Measurements from ENCODE around the gene CD46.

CD46 gene

DNA sequence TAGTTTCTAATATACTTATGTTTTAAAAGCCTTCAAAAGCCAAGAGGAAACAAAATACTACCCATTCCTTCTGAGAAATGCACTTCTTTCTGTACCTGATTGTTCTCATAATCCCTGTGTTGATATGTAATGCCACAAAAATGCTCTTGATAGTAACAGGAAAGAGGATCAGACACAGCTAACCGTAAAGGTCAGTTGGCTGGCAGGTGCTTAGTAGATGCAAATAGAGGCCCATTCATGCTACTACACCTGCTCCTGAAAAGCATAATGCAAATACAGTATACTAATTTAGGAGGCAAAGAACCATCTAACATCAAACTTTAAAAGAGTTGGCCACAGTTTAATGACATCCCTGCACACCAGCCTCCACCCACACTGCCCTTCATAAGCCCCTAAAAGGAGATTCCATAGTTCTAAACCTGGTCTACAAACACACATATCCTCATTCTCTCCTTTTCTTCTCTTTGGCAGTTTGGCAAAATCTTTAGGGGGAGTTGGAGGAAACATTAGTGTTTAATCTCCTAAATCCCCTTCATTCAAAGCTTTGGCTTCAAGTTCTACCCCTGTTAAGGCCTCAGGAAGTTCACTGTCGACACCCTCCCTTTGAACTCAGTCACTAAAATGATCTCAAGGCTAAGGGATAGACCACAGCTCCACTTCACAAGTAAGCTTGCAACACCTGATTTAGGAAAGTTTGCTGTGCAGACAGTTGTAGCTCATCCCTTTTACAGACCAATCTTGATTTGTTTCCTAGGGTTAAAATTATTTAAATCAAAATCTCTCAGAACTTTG lies 2.9 kb upstream of the CD46 start:
- peak overlapping the region; percentile 98 for H3K27ac ChIP-seq
- TF ChIP-seq, protein P1, sequence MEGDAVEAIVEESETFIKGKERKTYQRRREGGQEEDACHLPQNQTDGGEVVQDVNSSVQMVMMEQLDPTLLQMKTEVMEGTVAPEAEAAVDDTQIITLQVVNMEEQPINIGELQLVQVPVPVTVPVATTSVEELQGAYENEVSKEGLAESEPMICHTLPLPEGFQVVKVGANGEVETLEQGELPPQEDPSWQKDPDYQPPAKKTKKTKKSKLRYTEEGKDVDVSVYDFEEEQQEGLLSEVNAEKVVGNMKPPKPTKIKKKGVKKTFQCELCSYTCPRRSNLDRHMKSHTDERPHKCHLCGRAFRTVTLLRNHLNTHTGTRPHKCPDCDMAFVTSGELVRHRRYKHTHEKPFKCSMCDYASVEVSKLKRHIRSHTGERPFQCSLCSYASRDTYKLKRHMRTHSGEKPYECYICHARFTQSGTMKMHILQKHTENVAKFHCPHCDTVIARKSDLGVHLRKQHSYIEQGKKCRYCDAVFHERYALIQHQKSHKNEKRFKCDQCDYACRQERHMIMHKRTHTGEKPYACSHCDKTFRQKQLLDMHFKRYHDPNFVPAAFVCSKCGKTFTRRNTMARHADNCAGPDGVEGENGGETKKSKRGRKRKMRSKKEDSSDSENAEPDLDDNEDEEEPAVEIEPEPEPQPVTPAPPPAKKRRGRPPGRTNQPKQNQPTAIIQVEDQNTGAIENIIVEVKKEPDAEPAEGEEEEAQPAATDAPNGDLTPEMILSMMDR (conservative IDR thresholded peaks at IDR 0.05), result no peak

DNA sequence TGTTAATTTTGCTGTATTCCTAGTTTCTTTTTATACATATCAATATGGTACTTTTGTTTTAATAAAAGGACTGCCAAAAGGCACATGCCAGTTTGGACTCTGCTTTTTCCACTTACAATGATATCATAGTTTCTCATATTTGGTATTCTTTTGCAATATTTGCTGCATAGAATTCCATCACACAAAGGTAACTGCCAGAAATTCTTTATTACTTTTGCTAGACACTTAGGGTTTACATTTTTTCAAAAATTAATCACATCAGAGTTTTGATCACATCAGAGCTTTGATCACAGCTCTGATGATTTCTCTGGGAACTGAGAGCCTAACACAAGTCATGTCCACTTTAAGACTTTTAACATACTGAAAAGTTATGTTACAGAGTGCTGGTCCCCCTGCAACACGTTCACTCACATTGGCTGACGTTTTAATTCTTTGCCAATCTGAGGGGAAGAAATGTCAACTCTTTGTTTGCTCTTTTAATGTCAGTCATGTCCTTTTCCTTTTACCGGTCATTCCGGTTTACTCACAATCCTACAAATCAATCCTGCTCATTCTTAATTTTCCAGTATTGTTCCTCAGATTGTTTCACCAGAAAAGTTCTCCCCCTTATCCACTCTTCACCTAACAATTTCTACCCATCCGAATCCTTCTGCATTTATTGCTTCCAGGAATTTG lies 1.1 kb upstream of the CD46 start:
- peak overlapping the region; percentile 98 for H3K27ac ChIP-seq
- TF ChIP-seq, protein P1 (conservative IDR thresholded peaks at IDR 0.05), result no peak

DNA sequence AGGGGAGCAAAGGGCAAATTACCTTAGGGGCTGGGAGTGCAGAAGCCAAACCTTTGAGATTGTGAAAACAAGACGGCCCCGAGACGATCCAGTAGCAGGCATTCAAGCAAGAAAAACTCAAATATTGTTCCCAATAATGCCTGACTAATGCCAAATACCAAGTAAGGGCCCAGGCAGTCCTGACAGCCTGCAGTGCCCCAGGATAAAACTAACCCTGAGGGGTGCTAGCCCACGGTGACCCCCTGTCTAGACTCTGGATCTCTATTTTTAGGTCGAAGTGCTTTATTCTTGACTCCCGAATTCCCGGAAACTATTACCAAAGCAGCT lies 428 bp upstream of the CD46 start:
- H3K27ac ChIP-seq, result peak overlapping the region; percentile 98

DNA sequence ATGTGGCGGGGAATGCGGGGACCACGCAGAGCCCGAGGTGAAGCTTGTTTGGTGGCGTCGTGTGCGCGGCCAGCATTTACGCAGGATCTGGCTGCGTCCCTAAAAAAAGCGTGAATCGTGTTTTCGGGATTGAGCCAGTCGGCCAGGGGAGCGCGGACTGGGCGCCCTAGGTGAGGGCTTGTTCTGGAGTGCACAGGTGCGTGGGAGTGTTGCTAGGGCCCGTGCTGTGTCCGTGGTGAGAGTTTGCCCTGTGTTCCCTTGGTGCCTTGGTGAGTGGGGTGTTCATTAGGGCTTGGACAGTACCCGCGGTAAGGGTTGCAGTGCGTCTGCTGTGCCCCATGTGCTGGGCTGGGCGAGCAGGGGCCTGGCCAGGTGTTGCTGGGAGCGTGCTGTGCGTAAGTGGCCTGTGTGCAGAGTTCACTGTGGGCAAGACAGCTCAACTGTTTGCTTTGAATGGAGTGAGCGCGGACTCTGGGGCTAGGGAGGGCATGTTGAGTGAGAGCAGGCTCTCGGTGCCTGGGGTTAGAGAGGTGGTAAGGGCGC lies 673 bp downstream of the CD46 start:
- TF ChIP-seq, protein P1 (conservative IDR thresholded peaks at IDR 0.05), result no peak
- H3K27ac ChIP-seq, result peak overlapping the region; percentile 98

DNA sequence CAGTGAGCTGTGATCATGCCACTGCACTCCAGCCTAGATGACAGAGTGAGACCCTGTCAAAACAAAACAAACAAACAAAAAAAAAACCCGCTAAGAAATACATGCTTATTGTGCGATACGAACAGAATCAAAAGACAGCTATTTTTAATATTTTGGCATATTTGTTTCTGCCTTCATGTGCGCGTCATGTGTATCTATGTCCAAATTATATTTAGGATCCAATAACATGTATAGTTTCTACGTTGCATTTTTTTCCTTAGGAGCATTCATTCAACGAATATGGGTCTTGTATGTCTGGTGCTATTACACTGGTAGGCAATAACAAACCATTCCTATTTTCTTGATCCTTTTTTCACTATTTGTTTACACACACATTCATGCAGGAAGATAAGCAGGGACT lies 1.8 kb downstream of the CD46 start:
- TF ChIP-seq, protein P1 (conservative IDR thresholded peaks at IDR 0.05), result no peak

DNA sequence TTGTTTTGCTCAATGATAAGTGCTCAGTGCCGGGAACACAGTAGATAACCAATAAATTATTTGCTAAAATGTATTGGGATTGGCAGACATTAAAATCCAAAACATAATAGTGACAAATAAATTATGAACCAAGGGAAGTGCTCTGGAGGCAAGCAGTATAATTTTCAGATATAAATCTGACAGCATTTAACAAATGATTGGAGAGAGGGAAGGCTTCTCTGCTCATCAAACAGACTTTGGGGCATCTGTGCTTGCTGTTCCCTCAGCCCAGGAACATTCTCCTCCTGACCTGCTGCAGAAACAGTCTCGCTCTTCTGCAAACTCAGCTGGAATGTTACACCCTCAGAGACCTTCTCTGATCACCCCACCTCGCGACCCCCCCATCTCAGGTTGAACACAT lies 2.2 kb downstream of the CD46 start:
- peak overlapping the region; percentile 98 for H3K27ac ChIP-seq
- TF ChIP-seq, protein P1 (conservative IDR thresholded peaks at IDR 0.05), result no peak

More for the DNA sequence above, 1.8 kb downstream of the CD46 start:
- peak overlapping the region; percentile 98 for H3K27ac ChIP-seq

DNA sequence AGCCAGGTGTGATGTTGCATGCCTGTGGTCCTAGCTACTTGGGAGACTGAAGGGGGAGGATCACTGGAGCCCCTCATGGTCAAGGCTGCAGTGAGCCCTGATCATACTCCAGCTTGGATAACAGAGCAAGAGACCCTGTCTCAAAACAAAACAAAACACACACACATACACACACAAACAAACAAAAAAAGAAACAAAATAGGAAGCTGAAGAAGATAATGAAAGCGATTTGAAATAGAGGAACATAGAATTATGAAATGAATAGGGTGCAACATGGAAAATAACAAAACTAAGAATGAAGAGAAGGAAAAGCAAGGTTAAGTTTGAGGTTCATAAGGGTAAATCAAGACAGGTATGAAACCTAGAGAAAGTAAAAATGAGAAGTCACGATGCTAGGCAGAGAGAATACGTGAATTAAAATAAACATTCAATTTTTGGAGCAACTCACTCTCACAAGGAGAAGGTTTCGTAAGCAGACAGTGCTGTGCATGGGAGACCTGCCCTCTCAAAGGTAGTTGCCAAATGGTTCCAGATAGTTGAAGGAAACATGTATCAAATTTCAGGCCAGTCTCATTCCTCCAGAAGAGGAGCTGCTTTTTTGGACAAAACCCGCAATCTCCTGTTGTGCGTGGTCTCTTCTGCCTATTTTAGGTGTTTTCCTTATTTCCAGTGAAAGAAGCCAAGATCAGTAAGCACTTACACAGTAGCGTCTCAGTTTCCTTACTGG lies 3.3 kb downstream of the CD46 start:
- TF ChIP-seq, protein P1 (conservative IDR thresholded peaks at IDR 0.05), result no peak
- peak overlapping the region; percentile 98 for H3K27ac ChIP-seq

Measured in VCaP (cell line).